Central memory CD4-positive, alpha-beta T cell (primary cell): Measurements from ENCODE around the gene INTS14.
"Not testable (repeated sequence)": the region's sequence is repeated elsewhere in the genome, so short reads cannot be mapped to it uniquely, and the experiment has no call there.

Source experiments
- DNase-seq: peaks from one replicate; pipeline ENCODE4 v3.0.0; 2022

The INTS14 gene

GRCh38 chr15:65630760-65631159, 19.8 kb upstream of the INTS14 start:
- DNase-seq, result no peak

- no peak for DNase-seq
These were observed 18.6 kb upstream of the INTS14 start for GRCh38 chr15:65629548-65629947.

- DNase-seq, result no peak
These were observed 15.9 kb upstream of the INTS14 start for GRCh38 chr15:65626856-65627255.

GRCh38 chr15:65623103-65623502, 12.2 kb upstream of the INTS14 start:
- DNase-seq, result no peak

GRCh38 chr15:65621638-65622037, 10.7 kb upstream of the INTS14 start, which contains the start of gene SLC24A1:
Gene SLC24A1 (plus strand): TSS chr15:65621938. CDS start chr15:65624081, 2,143 bp downstream.
- DNase-seq, result no peak

GRCh38 chr15:65620833-65621232, 9.9 kb upstream of the INTS14 start:
- DNase-seq, result no peak

- DNase-seq, result no peak
These were observed 8.8 kb upstream of the INTS14 start for GRCh38 chr15:65619626-65620290.

- DNase-seq, result no peak
These were observed 7.7 kb upstream of the INTS14 start for GRCh38 chr15:65618560-65619109.

- DNase-seq, result not testable (repeated sequence)
These were observed 5.0 kb upstream of the INTS14 start for GRCh38 chr15:65615887-65616286.

- DNase-seq, result no peak
These were observed 2.2 kb upstream of the INTS14 start for GRCh38 chr15:65612949-65613744.

GRCh38 chr15:65612616-65612946, 1.6 kb upstream of the INTS14 start:
- no peak for DNase-seq

GRCh38 chr15:65611888-65612615, 1.1 kb upstream of the INTS14 start:
- no peak for DNase-seq

GRCh38 chr15:65603559-65603958, 7.4 kb downstream of the INTS14 start:
- no peak for DNase-seq

- DNase-seq, result no peak
These were observed 7.8 kb downstream of the INTS14 start for GRCh38 chr15:65603134-65603533.

GRCh38 chr15:65599677-65600076, 11.3 kb downstream of the INTS14 start:
- DNase-seq, result no peak

GRCh38 chr15:65598468-65598867, 12.5 kb downstream of the INTS14 start:
- DNase-seq, result no peak

GRCh38 chr15:65595960-65596359, 15.0 kb downstream of the INTS14 start:
- no peak for DNase-seq

GRCh38 chr15:65587094-65587493, 23.8 kb downstream of the INTS14 start:
- no peak for DNase-seq

GRCh38 chr15:65584241-65584640, 26.7 kb downstream of the INTS14 start:
- DNase-seq, result no peak

- DNase-seq, result peak; percentile 58
These were observed 27.2 kb downstream of the INTS14 start for GRCh38 chr15:65583701-65584100.

- no peak for DNase-seq
These were observed 30.6 kb downstream of the INTS14 start for GRCh38 chr15:65580287-65580686.

GRCh38 chr15:65579762-65580161, 31.2 kb downstream of the INTS14 start:
- DNase-seq, result no peak
